Activated CD4-positive, alpha-beta memory T cell treated with anti-CD3 and anti-CD28 coated beads for 36 hours (primary cell): ENCODE measurements around the gene CRELD1. TPM values are rescaled to one million over a fixed set of nuclear protein-coding genes. Genes with fewer than 3 reads are reported as not detected.
"Not testable (repeated sequence)": the region's sequence is repeated elsewhere in the genome, so short reads cannot be mapped to it uniquely, and the experiment has no call there.

Experiments used
- CTCF ChIA-PET: fragments of 350-600 bp; sonication (Branson Sonifier 250); formaldehyde crosslinking; loops from one replicate; lab custom pipeline; 2021; ENCODE audit warnings: antibody characterized with exemption, inconsistent platforms; lab: Charles Lee
- POLR2A ChIA-PET: fragments of 350-600 bp; sonication (Branson Sonifier 250); formaldehyde crosslinking; loops from one replicate; lab custom pipeline; 2021; ENCODE audit warnings: antibody characterized with exemption; lab: Charles Lee
- DNase-seq: peaks from one replicate; pipeline ENCODE4 v3.0.0-alpha.2; 2020
- H3K27ac Mint-ChIP-seq: one replicate; pipeline ENCODE4 v1.8.0; 2021; ENCODE audit warnings: mixed read lengths
- H3K27me3 Mint-ChIP-seq: one replicate; pipeline ENCODE4 v1.8.0; 2021; ENCODE audit warnings: mixed read lengths
- H3K36me3 Mint-ChIP-seq: one replicate; pipeline ENCODE4 v1.8.0; 2021; ENCODE audit warnings: mixed read lengths
- H3K4me1 Mint-ChIP-seq: one replicate; pipeline ENCODE4 v1.8.0; 2021; ENCODE audit warnings: low read depth, mixed read lengths
- H3K4me3 Mint-ChIP-seq: one replicate; pipeline ENCODE4 v1.8.0; 2021; ENCODE audit warnings: mild to moderate bottlenecking, mixed read lengths
- H3K9me3 Mint-ChIP-seq: one replicate; pipeline ENCODE4 v1.8.0; 2021; ENCODE audit warnings: mixed read lengths
- intact Hi-C: fragments of 100-400 bp; cut with micrococcal nuclease; formaldehyde crosslinking; loops from one replicate; pipeline ENCODE4 v1.15.1; 2023
- total RNA-seq, 2 experiments: library from RNA; stranded (reverse); gene quantifications; one replicate each; pipeline ENCODE4 v1.2.3, GENCODE V29; 2021

Gene CRELD1
- total RNA-seq, 2 experiments from 2014 or later, result 14.1 to 16.1 TPM

DNA sequence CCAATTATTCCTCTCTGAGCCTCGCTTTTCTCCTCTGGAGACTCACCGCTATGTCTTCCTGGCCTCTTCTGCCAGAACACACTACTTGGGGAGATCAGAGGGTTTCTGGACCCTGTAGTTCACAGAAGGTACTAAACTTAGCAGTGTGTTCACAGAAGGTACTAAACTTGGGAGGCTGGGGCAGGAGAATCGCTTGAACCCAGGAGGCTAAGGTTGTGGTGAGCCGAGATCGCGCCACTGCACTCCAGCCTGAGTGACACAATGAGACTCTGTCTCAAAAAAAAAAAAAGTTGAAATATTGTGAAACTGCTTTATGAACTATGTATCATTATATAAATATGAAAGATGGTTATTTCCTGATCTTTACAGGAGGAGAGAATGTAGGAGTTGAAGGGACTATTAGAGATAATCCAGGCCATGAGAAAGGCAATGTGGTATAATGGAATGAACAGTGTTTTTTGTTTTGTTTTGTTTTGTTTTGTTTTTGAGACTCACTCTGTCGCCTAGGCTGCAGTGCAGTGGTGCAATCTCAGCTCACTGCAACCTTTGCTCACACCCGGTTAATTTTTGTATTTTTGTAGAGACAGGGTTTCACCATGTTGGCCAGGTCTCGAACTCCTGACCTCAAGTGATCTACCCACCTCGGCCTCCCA is 36.8 kb upstream of the CRELD1 start:
- CTCF ChIA-PET, result interaction anchor here (0.6 kb wide), 1 partner anchor 241 kb away, joined by 4 read pairs; no protein-coding TSS in a partner anchor
- Mint-ChIP-seq H3K36me3 (peaks cover 24% of the 10 kb centered on the region), H3K4me1 (peaks cover 37% of the 10 kb centered on the region)
- not testable (repeated sequence) for DNase-seq, H3K9me3 Mint-ChIP-seq, H3K27me3 Mint-ChIP-seq, H3K27ac Mint-ChIP-seq, H3K4me3 Mint-ChIP-seq
- intact Hi-C loops, result loop anchor here (10.0 kb wide), 1 partner anchor 502 kb away; the partner anchor contains the start of gene SETD5
- POLR2A ChIA-PET, result interaction anchor here (0.6 kb wide), 2 partner anchors 276 to 501 kb away, joined by 3 to 4 read pairs; no protein-coding TSS in a partner anchor

- Mint-ChIP-seq H3K4me3 (no peak overlapping the region), H3K36me3 (peaks cover 19% of the 10 kb centered on the region), H3K9me3 (no peaks in the 10 kb centered on the region), H3K27me3 (no peaks in the 10 kb centered on the region), H3K27ac (no peak overlapping the region), H3K4me1 (peaks cover 40% of the 10 kb centered on the region)
- ChIA-PET POLR2A (no interaction called here), CTCF (interaction anchor here (0.6 to 1.1 kb wide), 2 partner anchors 49 to 241 kb away, joined by 3 to 4 read pairs; no protein-coding TSS in a partner anchor)
- no peak for DNase-seq
- intact Hi-C loops, result loop anchor here (10.0 kb wide), 1 partner anchor 503 kb away; the partner anchor contains the start of gene SETD5
These were observed 35.9 kb upstream of the CRELD1 start for GRCh38 chr3:9897408-9898372.

- no peak overlapping the region for H3K27ac Mint-ChIP-seq
- ChIA-PET POLR2A (no interaction called here), CTCF (interaction anchor here (1.1 kb wide), 1 partner anchor 48 kb away, joined by 3 read pairs; no protein-coding TSS in a partner anchor)
- no peaks in the 10 kb centered on the region for H3K9me3 Mint-ChIP-seq
- H3K4me1 Mint-ChIP-seq, result peaks cover 43% of the 10 kb centered on the region
- no peaks in the 10 kb centered on the region for H3K27me3 Mint-ChIP-seq
- intact Hi-C loops, result loop anchor here (10.0 kb wide), 1 partner anchor 504 kb away; the partner anchor contains the start of gene SETD5
- no peak for DNase-seq
- peaks cover 11% of the 10 kb centered on the region for H3K36me3 Mint-ChIP-seq
- no peak overlapping the region for H3K4me3 Mint-ChIP-seq
These were observed 35.0 kb upstream of the CRELD1 start for GRCh38 chr3:9898467-9899241.

- intact Hi-C loops, result loop anchor here (10.0 kb wide), 1 partner anchor 505 kb away; the partner anchor contains the start of gene SETD5
- H3K36me3 Mint-ChIP-seq, result peaks cover 5% of the 10 kb centered on the region
- no peak for DNase-seq
- no peak overlapping the region for H3K27ac Mint-ChIP-seq
- H3K27me3 Mint-ChIP-seq, result no peaks in the 10 kb centered on the region
- ChIA-PET CTCF (interaction anchor here (1.1 kb wide), 1 partner anchor 47 kb away, joined by 3 read pairs; no protein-coding TSS in a partner anchor), POLR2A (no interaction called here)
- H3K4me3 Mint-ChIP-seq, result no peak overlapping the region
- peaks cover 38% of the 10 kb centered on the region for H3K4me1 Mint-ChIP-seq
- H3K9me3 Mint-ChIP-seq, result no peaks in the 10 kb centered on the region
These were observed 34.3 kb upstream of the CRELD1 start for GRCh38 chr3:9899289-9899791.

DNA sequence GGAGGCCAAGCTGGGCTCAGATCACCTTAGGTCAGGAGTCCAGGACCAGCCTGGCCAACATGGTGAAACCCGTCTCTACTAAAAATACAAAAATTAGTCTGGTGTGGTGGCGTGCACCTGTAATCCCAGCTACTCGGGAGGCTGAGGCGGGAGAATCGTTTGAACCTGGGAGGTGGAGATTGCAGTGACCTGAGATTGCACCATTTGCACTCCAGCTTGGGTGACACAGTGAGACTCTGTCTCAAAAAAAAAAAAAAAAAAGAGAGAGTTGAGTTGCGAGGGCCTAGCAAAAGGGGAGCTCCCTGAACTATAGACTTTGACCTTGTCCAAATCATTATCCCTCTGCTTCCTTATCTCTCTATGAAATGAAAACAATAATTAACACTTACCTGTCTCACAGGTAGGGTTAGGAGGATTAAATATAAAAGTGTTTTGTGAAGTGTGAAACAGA is 32.6 kb upstream of the CRELD1 start:
- peaks cover 29% of the 10 kb centered on the region for H3K4me1 Mint-ChIP-seq
- H3K9me3 Mint-ChIP-seq, H3K4me3 Mint-ChIP-seq, CTCF ChIA-PET, H3K36me3 Mint-ChIP-seq, POLR2A ChIA-PET, H3K27ac Mint-ChIP-seq, DNase-seq, intact Hi-C loops, H3K27me3 Mint-ChIP-seq: not testable (repeated sequence)

DNA sequence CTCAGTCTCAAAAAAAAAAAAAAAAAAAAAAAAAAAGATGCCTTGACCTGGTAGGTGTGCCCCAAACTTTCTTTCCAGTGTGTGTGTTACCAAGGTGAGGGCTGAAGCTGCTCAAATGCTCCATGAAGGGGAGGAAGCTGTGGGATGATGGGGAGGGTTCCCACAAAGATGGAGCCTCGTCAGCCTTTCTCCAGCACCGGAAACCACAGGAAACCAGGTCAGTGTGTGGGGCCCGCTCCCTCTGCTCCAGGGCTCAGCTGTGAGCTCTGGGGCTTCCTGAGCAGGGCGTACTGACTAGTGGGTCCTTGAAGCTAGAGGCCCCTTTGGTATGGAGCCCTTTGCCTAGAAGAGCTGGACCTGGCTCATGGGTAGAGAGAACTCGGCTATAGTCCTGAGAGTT is 31.7 kb upstream of the CRELD1 start:
- CTCF ChIA-PET, result interaction anchor here (1.0 to 1.7 kb wide), 4 partner anchors 8 to 53 kb away, joined by 3 to 9 read pairs (median 6); no protein-coding TSS in a partner anchor
- DNase-seq, result peak; percentile 70
- intact Hi-C loops, result loop anchor here (2.0 kb wide), 1 partner anchor 15 kb away; the partner anchor contains the start of gene IL17RC
- H3K27ac Mint-ChIP-seq, result peak overlapping the region; percentile 78
- H3K4me3 Mint-ChIP-seq, result peak overlapping the region; percentile 44
- H3K9me3 Mint-ChIP-seq, result no peaks in the 10 kb centered on the region
- no peaks in the 10 kb centered on the region for H3K36me3 Mint-ChIP-seq
- POLR2A ChIA-PET, result interaction anchor here (0.6 to 2.6 kb wide), 6 partner anchors 8 to 381 kb away, joined by 3 to 16 read pairs (median 5); partner anchors contain the start of gene JAGN1
- no peaks in the 10 kb centered on the region for H3K27me3 Mint-ChIP-seq
- H3K4me1 Mint-ChIP-seq, result peaks cover 29% of the 10 kb centered on the region

DNA sequence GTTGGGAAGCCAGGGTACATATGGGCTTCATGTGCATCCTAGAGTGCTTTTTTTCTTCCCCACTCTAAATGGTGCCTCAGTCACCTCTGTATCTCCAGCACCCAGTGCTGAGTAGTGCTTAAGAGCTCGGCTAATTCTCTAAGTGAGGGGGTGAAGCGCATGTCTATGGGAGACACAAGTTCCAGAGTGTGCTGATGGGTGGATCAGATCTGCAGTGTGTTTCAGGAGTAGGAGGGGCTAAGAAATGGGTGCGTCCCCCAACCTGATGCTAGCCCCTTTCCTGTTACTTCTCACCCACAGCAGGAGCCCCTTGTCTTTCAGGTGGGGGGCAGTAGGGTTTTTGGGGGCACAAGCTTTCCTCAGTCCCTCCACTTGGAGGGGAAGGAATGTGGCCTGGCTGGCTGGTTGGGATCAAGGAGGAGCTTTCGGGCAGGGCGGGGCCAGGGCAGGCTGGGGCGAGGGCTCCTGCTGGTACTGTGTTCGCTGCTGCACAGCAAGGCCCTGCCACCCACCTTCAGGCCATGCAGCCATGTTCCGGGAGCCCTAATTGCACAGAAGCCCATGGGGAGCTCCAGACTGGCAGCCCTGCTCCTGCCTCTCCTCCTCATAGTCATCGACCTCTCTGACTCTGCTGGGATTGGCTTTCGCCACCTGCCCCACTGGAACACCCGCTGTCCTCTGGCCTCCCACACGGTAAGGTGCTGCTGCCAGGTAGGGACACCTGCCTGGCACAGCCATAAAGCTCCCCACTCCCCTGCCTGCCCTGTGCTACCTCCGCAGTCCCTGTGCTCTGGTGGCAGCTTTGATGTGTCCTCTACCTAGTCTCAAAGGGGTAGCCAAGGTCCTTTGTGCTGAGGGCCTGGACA is 31.0 kb upstream of the CRELD1 start, which contains the start of gene IL17RE:
IL17RE (plus strand) TSS at position 477 of the 866 bp plus-strand sequence; CDS start at position 562, 85 bp downstream.
- Mint-ChIP-seq H3K27ac (peak within 1 kb of the TSS; percentile 78), H3K36me3 (no peaks in the 10 kb centered on the region), H3K27me3 (no peaks in the 10 kb centered on the region), H3K9me3 (no peaks in the 10 kb centered on the region), H3K4me1 (peaks cover 27% of the 10 kb centered on the region), H3K4me3 (peak within 1 kb of the TSS; percentile 44)
- intact Hi-C loops, result loop anchor here (2.0 kb wide), 1 partner anchor 14 kb away; the partner anchor contains the start of gene IL17RC
- DNase-seq, result no peak
- ChIA-PET POLR2A (interaction anchor here (0.6 to 2.6 kb wide), 7 partner anchors 9 to 380 kb away, joined by 3 to 16 read pairs (median 5); partner anchors contain the start of gene JAGN1), CTCF (interaction anchor here (0.5 to 1.7 kb wide), 7 partner anchors 8 to 76 kb away, joined by 3 to 9 read pairs (median 4); partner anchors contain the start of gene CRELD1)

GRCh38 chr3:9903238-9903624 is 30.4 kb upstream of the CRELD1 start:
- Mint-ChIP-seq H3K36me3 (no peaks in the 10 kb centered on the region), H3K4me3 (peak overlapping the region; percentile 44), H3K27me3 (no peaks in the 10 kb centered on the region), H3K4me1 (peaks cover 25% of the 10 kb centered on the region), H3K9me3 (no peaks in the 10 kb centered on the region), H3K27ac (peak overlapping the region; percentile 29)
- intact Hi-C loops, result loop anchor here (2.0 kb wide), 1 partner anchor 14 kb away; the partner anchor contains the start of gene IL17RC
- POLR2A ChIA-PET, result interaction anchor here (1.1 to 2.6 kb wide), 4 partner anchors 10 to 43 kb away, joined by 5 to 16 read pairs (median 7); partner anchors contain the start of gene JAGN1
- DNase-seq, result peak; percentile 53
- CTCF ChIA-PET, result interaction anchor here (0.5 to 1.7 kb wide), 4 partner anchors 9 to 76 kb away, joined by 3 to 9 read pairs (median 6); no protein-coding TSS in a partner anchor

DNA sequence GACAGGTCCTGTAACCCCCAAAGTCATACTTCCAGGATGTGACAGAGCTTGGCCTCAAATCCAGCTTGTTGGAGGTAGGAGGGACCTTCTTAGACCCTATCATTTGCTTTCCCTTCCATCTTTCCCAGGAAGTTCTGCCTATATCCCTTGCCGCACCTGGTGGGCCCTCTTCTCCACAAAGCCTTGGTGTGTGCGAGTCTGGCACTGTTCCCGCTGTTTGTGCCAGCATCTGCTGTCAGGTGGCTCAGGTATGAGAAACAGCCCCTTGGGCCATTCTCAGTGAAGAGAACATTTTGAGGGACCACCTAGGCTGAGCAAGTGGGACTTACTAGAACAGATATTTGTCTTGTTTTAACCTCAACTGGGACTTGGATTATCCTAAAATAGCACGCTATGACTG is 29.7 kb upstream of the CRELD1 start:
- H3K27ac Mint-ChIP-seq, result no peak overlapping the region
- peaks cover 26% of the 10 kb centered on the region for H3K4me1 Mint-ChIP-seq
- H3K9me3 Mint-ChIP-seq, result no peaks in the 10 kb centered on the region
- ChIA-PET CTCF (interaction anchor here (0.6 to 1.7 kb wide), 2 partner anchors 9 to 29 kb away, joined by 3 read pairs; no protein-coding TSS in a partner anchor), POLR2A (interaction anchor here (2.6 kb wide), 1 partner anchor 13 kb away, joined by 16 read pairs; the partner anchor contains the start of gene JAGN1)
- H3K4me3 Mint-ChIP-seq, result no peak overlapping the region
- H3K27me3 Mint-ChIP-seq, result no peaks in the 10 kb centered on the region
- intact Hi-C loops, result loop anchor here (2.0 kb wide), 1 partner anchor 13 kb away; the partner anchor contains the start of gene IL17RC
- no peak for DNase-seq
- no peaks in the 10 kb centered on the region for H3K36me3 Mint-ChIP-seq
